ENCODE measurements around the gene TRPV2. TPM values are rescaled to one million over a fixed set of nuclear protein-coding genes. Genes with fewer than 3 reads are reported as not detected.

Gene TRPV2
- total RNA-seq, 1 experiment from 2014 or later: 34.9 TPM

- no TSS peak for BruUV-seq (replicated peaks)
- DNase-seq (ENCODE audit: low read depth, low spot score): no peak
- CTCF ChIA-PET: interaction anchor here (0.6 kb wide), 1 partner anchor 64 kb away, joined by 4 read pairs; no protein-coding TSS in a partner anchor
These were observed 46.2 kb downstream of the TRPV2 start for GRCh38 chr17:16461606-16461866.

GRCh38 chr17:16462070-16462864, 46.9 kb downstream of the TRPV2 start:
- H3K36me3 ChIP-seq (ENCODE audit: control insufficient read depth, insufficient read depth, low read length): no peaks in the 10 kb centered on the region
- no peaks in the 10 kb centered on the region; the same call in 1 of the 2 replicates for H3K4me1 ChIP-seq (ENCODE audit: control insufficient read depth, insufficient read depth, low read length)
- no peak for ATAC-seq
- ChIA-PET POLR2A (no interaction called here), CTCF (no interaction called here)
- no peaks in the 10 kb centered on the region for H3K9me3 ChIP-seq (ENCODE audit: control insufficient read depth, insufficient read depth, low read depth, low read length)
- TF ChIP-seq SIN3A (IDR thresholded peaks at IDR 0.05; ENCODE audit: borderline replicate concordance, insufficient read depth, low read depth, low read length) (no peak), POLR2AphosphoS5 (IDR thresholded peaks at IDR 0.05; ENCODE audit: low read depth, low read length) (no peak), CTCF (IDR thresholded peaks at IDR 0.05) (no peak), TCF7L2 (IDR thresholded peaks at IDR 0.05; ENCODE audit: low read depth, low read length) (no peak), REST (IDR thresholded peaks at IDR 0.05; ENCODE audit: insufficient read depth in 1 of 2, low read depth in 2 of 2, low read length in 1 of 2) (no peak)
- in situ Hi-C loops (cut with HindIII; ENCODE audit: low pct_unique_long_range_greater_than_20kb, low sequenced_read_pairs) (no loop called here), intact Hi-C loops (cut with micrococcal nuclease; ENCODE audit: unreplicated experiment) (no loop called here)
- no peak overlapping the region for H3K4me3 ChIP-seq (ENCODE audit: low read depth in 2 of 2, low read length in 2 of 2)
- no peak for DNase-seq (ENCODE audit: low read depth, low spot score)
- H3K27me3 ChIP-seq (ENCODE audit: control insufficient read depth, insufficient read depth, low read length): no peaks in the 10 kb centered on the region
- no TSS peak for BruUV-seq (replicated peaks)
- no peak overlapping the region for H3K27ac ChIP-seq (ENCODE audit: low read length)

More at GRCh38 chr17:16461606-16461866, 46.2 kb downstream of the TRPV2 start:
- no peaks in the 10 kb centered on the region for H3K9me3 ChIP-seq (ENCODE audit: control insufficient read depth, insufficient read depth, low read depth, low read length)
- no peak overlapping the region for H3K4me3 ChIP-seq (ENCODE audit: low read depth in 2 of 2, low read length in 2 of 2)
- in situ Hi-C loops (cut with HindIII; ENCODE audit: low pct_unique_long_range_greater_than_20kb, low sequenced_read_pairs) (no loop called here), intact Hi-C loops (cut with micrococcal nuclease; ENCODE audit: unreplicated experiment) (no loop called here)
- ATAC-seq: no peak
- TF ChIP-seq TCF7L2 (IDR thresholded peaks at IDR 0.05; ENCODE audit: low read depth, low read length): no peak
- no peak for TF ChIP-seq SIN3A (IDR thresholded peaks at IDR 0.05; ENCODE audit: borderline replicate concordance, insufficient read depth, low read depth, low read length)
- TF ChIP-seq REST (IDR thresholded peaks at IDR 0.05; ENCODE audit: insufficient read depth in 1 of 2, low read depth in 2 of 2, low read length in 1 of 2): no peak
- TF ChIP-seq CTCF (IDR thresholded peaks at IDR 0.05): no peak
- no peaks in the 10 kb centered on the region; the same call in 1 of the 2 replicates for H3K4me1 ChIP-seq (ENCODE audit: control insufficient read depth, insufficient read depth, low read length)
- no peaks in the 10 kb centered on the region for H3K27me3 ChIP-seq (ENCODE audit: control insufficient read depth, insufficient read depth, low read length)
- POLR2A ChIA-PET: no interaction called here
- no peak overlapping the region for H3K27ac ChIP-seq (ENCODE audit: low read length)
- no peaks in the 10 kb centered on the region for H3K36me3 ChIP-seq (ENCODE audit: control insufficient read depth, insufficient read depth, low read length)
